Testis (tissue), 3 donors: ENCODE results near the gene GART. TPM values are rescaled to one million over a fixed set of nuclear protein-coding genes. Genes with fewer than 3 reads are reported as not detected.
"Not testable (repeated sequence)": the region's sequence is repeated elsewhere in the genome, so short reads cannot be mapped to it uniquely, and the experiment has no call there.

Experiments
- DNase-seq: peaks from one replicate; pipeline ENCODE4 v3.0.0-alpha.2; 2019
- H3K27ac ChIP-seq, 2 donors: fragments of 200-600 bp; sonication (generic); one replicate each; pipeline ENCODE4 v1.5.1; 2019
- H3K27me3 ChIP-seq: fragments of 200-600 bp; sonication (generic); one replicate; pipeline ENCODE4 v1.5.1; 2019
- H3K36me3 ChIP-seq: fragments of 200-600 bp; sonication (generic); one replicate; pipeline ENCODE4 v1.5.1; 2017; ENCODE audit warnings: low read depth; ENCODE audit errors: missing control alignments
- H3K4me1 ChIP-seq: fragments of 200-600 bp; sonication (generic); one replicate; pipeline ENCODE4 v1.5.1; 2019
- H3K4me3 ChIP-seq, 2 donors: fragments of 200-600 bp; sonication (generic); one replicate each; pipeline ENCODE4 v1.5.1; 2017 to 2019
- H3K9me3 ChIP-seq: fragments of 200-600 bp; sonication (generic); one replicate; pipeline ENCODE4 v1.5.1; 2017
- CTCF ChIP-seq, 3 experiments: fragments of 450-650 bp in 2 of 3; fragments of 200-600 bp in 1 of 3; sonication (generic) in 1 of 3; IDR thresholded peaks; one replicate each; pipeline ENCODE4 v1.5.1; 2016 to 2019; ENCODE audit warnings: antibody characterized with exemption in 3 of 3, mild to moderate bottlenecking in 2 of 3, moderate library complexity in 1 of 3
- POLR2A ChIP-seq: fragments of 450-650 bp; IDR thresholded peaks from one replicate; pipeline ENCODE4 v1.6.1; 2017; ENCODE audit warnings: antibody characterized with exemption, mild to moderate bottlenecking, moderate library complexity
- WGBS, 2 donors: methylation state at CpG; one replicate each; pipeline ENCODE4 v1.1.5; 2018; 5-methylcytosine and 5-hydroxymethylcytosine counted together
- intact Hi-C: fragments of 100-400 bp; cut with DNase I; formaldehyde crosslinking; loops from one replicate; pipeline ENCODE4 v1.15.1; 2023; ENCODE audit warnings: low total_unique reads
- polyA plus RNA-seq: library from polyadenylated mRNA; stranded (reverse); fragments of 350-450 nt; fragmentation: Illumina TruSeq; extraction: RNeasy Lipid Tissue Mini Kit (QIAGEN cat#74804); gene quantifications from one replicate; pipeline ENCODE4 v1.2.3, GENCODE V29; 2014; ENCODE audit warnings: low read depth, low replicate concordance; ENCODE audit not compliant: insufficient read depth
- total RNA-seq, 2 donors: library from RNA; depleted of rRNA; stranded (reverse); fragments of >200 nt; gene quantifications; one replicate each; pipeline ENCODE4 v1.2.3, GENCODE V29; 2016

The GART gene
- total and polyA plus RNA-seq, 3 donors from 2014 or later: 85.8 to 143 (median 143) TPM

- Histone ChIP-seq H3K27me3 (no peaks in the 10 kb centered on the region), H3K9me3 (no peaks in the 10 kb centered on the region), H3K4me1 (peaks cover 4% of the 10 kb centered on the region), H3K27ac (no peak overlapping the region), H3K4me3 (no peak overlapping the region), H3K36me3 (no peaks in the 10 kb centered on the region)
- TF ChIP-seq CTCF (IDR thresholded peaks at IDR 0.05): no peak
- no peak for TF ChIP-seq POLR2A
- no peak for DNase-seq
- 83 to 86% methylated on average over 3 of the region's 3 CpGs for WGBS, 2 donors
- intact Hi-C loops: no loop called here
Measured at GRCh38 chr21:33584455-33584854, 42.5 kb upstream of the GART start.

GRCh38 chr21:33578959-33579542 lies 37.1 kb upstream of the GART start:
- Histone ChIP-seq H3K27ac (no peak overlapping the region), H3K27me3 (no peaks in the 10 kb centered on the region), H3K36me3 (no peaks in the 10 kb centered on the region), H3K4me1 (no peaks in the 10 kb centered on the region), H3K4me3 (no peak overlapping the region), H3K9me3 (no peaks in the 10 kb centered on the region)
- intact Hi-C loops: no loop called here
- no peak for DNase-seq
- 85 to 90% methylated on average over 7 of the region's 7 CpGs for WGBS, 2 donors
- no peak for TF ChIP-seq CTCF (IDR thresholded peaks at IDR 0.05)

GRCh38 chr21:33578214-33578613 lies 36.3 kb upstream of the GART start:
- no peak for DNase-seq
- intact Hi-C loops: no loop called here
- no peak for TF ChIP-seq CTCF (IDR thresholded peaks at IDR 0.05)
- TF ChIP-seq POLR2A: no peak
- Histone ChIP-seq H3K27ac (no peak overlapping the region), H3K4me1 (no peaks in the 10 kb centered on the region), H3K9me3 (no peaks in the 10 kb centered on the region), H3K27me3 (no peaks in the 10 kb centered on the region), H3K36me3 (no peaks in the 10 kb centered on the region), H3K4me3 (no peak overlapping the region)
- WGBS, 2 donors: 84 to 85% methylated on average over 2 of the region's 2 CpGs

- DNase-seq, intact Hi-C loops, H3K4me1 ChIP-seq, H3K27me3 ChIP-seq, H3K4me3 ChIP-seq, H3K9me3 ChIP-seq, H3K27ac ChIP-seq, H3K36me3 ChIP-seq: not testable (repeated sequence)
- WGBS, 2 donors: 58 to 60% methylated on average over 2 of the region's 2 CpGs
Measured at GRCh38 chr21:33576741-33577141, 34.8 kb upstream of the GART start.

GRCh38 chr21:33572350-33572749 lies 30.4 kb upstream of the GART start:
- Histone ChIP-seq H3K9me3 (no peaks in the 10 kb centered on the region), H3K4me3 (no peak overlapping the region), H3K36me3 (no peaks in the 10 kb centered on the region), H3K4me1 (no peaks in the 10 kb centered on the region), H3K27me3 (no peaks in the 10 kb centered on the region), H3K27ac (no peak overlapping the region)
- WGBS, 2 donors: 33 to 55% methylated on average over 3 of the region's 3 CpGs
- DNase-seq: no peak
- intact Hi-C loops: no loop called here
- TF ChIP-seq POLR2A (no peak), CTCF (IDR thresholded peaks at IDR 0.05) (no peak)
